Cardiac atrium fibroblast (primary cell): ENCODE measurements around the gene SLC38A4. TPM values are rescaled to one million over a fixed set of nuclear protein-coding genes. Genes with fewer than 3 reads are reported as not detected.

Experiments
- total RNA-seq: library from RNA; depleted of rRNA; stranded (reverse); fragments of >200 nt; gene quantifications from 2 replicates; pipeline ENCODE4 v1.2.3, GENCODE V29; 2015

SLC38A4 gene, protein sequence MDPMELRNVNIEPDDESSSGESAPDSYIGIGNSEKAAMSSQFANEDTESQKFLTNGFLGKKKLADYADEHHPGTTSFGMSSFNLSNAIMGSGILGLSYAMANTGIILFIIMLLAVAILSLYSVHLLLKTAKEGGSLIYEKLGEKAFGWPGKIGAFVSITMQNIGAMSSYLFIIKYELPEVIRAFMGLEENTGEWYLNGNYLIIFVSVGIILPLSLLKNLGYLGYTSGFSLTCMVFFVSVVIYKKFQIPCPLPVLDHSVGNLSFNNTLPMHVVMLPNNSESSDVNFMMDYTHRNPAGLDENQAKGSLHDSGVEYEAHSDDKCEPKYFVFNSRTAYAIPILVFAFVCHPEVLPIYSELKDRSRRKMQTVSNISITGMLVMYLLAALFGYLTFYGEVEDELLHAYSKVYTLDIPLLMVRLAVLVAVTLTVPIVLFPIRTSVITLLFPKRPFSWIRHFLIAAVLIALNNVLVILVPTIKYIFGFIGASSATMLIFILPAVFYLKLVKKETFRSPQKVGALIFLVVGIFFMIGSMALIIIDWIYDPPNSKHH
- 0.32 and 2.5 TPM in 2 replicates for total RNA-seq

DNA sequence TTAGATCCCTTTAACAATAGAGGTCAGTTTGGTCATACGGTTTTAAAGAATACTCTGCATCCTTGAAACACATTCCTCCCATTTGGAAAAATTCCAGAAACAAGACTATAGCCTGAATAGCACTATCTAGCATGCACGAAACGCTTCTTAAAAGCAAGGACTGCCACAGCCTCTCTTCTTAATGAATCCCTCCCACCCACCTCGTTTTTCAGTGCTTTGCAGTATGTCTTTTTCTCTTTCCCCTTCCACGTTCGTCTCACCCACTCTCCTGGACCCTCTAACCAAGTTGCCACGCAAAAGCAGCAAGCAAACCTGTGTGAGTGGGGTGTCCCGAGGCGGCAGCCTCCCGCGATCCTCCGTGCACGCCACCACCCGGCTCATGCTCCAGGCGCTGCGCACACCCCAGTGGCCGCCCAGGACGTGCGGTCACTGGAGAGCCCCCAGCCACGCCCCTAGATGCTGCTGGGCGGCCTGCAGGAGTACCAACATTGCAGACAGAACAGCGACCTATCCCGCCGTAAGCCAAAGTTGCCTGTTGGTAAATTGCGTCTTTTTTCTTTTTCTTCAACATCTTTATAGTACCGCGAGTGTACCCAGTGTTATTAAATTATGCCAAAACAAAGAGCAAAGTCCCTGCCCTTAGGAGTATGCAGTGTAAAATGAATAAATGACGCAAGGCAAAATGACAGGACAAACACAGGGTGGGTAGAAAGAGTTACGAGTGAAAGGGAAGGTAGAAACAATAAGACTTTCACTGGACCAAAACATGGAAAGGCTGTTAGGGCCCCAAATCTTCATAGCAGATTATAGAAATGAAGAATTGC, at the start of gene SLC38A4:
Gene SLC38A4, minus strand, starts transcription at position 407 of the 824 bp plus-strand sequence. CDS start 32,926 bp downstream, outside the sequence.

